GM12874 (cell line): ENCODE data around the gene GAB2.

Experiments
- CTCF ChIP-seq: IDR thresholded peaks from 2 replicates; pipeline ENCODE4 v1.5.1; 2011; ENCODE audit warnings: low read depth, mild to moderate bottlenecking, control low read depth, low read length, moderate library complexity; ENCODE audit not compliant: insufficient read depth

The GAB2 gene

GRCh38 chr11:78380615-78381051 lies 37.0 kb downstream of the GAB2 start:
- no peak for TF ChIP-seq CTCF

GRCh38 chr11:78379039-78379670 lies 38.5 kb downstream of the GAB2 start:
- no peak for TF ChIP-seq CTCF

- no peak for TF ChIP-seq CTCF
These were observed 39.8 kb downstream of the GAB2 start for GRCh38 chr11:78377625-78378418.

- no peak for TF ChIP-seq CTCF
These were observed 40.8 kb downstream of the GAB2 start for GRCh38 chr11:78376858-78377257.

GRCh38 chr11:78374917-78375316 lies 42.7 kb downstream of the GAB2 start:
- TF ChIP-seq CTCF, result no peak

- no peak for TF ChIP-seq CTCF
These were observed 43.9 kb downstream of the GAB2 start for GRCh38 chr11:78373689-78374088.

GRCh38 chr11:78372114-78372768 lies 45.4 kb downstream of the GAB2 start:
- no peak for TF ChIP-seq CTCF
